ENCODE measurements around the gene PDE5A.

The PDE5A gene

GRCh38 chr4:119580293-119580692, 48.3 kb downstream of the PDE5A start:
- DNase-seq, result no peak

- DNase-seq, result no peak
These were observed 48.8 kb downstream of the PDE5A start for GRCh38 chr4:119579823-119580222.

GRCh38 chr4:119570401-119570800, 58.2 kb downstream of the PDE5A start:
- no peak for DNase-seq

DNA sequence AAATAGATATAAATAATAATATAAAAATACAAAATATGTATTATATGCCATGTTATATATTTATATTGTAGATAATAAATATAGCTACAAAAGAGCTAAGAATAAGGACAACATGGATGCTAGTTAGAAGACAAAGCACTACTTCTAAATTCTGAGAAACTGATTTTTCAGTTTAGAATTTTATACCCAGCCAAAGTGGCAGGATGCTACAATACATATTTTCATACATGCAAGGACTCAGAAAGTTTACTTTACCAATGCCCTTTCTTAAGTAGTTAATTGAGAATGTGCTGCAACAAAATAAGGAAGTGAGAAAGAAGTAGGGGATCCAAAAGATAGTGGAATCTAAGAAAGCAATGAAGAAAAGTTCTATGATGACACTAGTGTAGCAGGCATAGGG, 64.5 kb downstream of the PDE5A start:
- DNase-seq, result no peak

- no peak for DNase-seq
These were observed 69.5 kb downstream of the PDE5A start for GRCh38 chr4:119559044-119559647.

DNA sequence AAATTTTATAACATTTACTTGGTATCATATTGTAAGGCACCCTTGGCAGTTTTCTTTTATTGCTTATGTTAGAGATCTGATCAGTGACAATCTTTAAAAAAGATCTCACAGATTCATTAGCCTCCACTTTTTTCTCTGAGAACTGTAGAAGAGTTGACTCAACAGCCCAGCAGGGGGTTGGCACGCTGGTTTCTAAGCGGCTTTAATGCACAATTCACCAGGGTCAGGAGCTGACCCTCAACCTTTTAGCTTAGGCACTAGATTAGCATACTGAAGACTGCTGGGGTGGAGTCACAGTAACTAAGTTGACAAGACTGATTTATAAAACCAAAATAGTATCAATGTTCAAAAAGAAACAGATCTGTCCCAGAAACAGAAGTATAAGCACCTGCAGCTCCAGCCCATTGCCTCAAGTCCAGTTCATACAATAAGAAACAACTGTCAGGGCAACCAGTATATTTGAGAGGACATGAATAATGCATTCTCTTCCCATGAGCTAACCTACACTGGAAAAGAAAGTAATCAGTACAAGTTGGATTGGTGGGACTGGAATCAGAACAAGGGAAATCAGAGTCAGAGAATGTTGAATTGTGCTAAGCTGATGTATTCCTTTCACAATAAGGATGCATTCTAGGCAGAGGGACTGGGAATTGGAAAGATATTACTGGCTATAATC, 77.6 kb downstream of the PDE5A start:
- no peak for DNase-seq

GRCh38 chr4:119549639-119550038, 79.0 kb downstream of the PDE5A start:
- DNase-seq, result no peak

DNA sequence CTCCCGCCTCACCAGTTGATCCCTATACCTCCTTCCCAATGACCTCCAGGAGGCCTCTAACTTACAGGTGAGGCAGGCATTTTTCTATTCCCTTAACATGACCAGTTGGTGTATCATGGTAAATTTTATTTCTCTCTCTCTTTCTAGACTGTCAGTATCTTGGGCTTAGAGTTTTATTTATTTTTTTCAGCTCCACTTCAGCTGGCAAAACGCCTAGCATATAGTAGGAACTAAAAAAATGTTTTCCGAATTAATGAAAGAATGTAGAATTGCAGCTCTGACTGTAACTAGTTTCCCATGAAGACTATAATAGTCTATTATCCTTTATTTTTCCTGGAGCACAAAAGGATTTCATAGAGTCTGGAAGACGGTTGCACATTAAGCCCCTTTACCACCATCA, 84.8 kb downstream of the PDE5A start:
- DNase-seq, result no peak

DNA sequence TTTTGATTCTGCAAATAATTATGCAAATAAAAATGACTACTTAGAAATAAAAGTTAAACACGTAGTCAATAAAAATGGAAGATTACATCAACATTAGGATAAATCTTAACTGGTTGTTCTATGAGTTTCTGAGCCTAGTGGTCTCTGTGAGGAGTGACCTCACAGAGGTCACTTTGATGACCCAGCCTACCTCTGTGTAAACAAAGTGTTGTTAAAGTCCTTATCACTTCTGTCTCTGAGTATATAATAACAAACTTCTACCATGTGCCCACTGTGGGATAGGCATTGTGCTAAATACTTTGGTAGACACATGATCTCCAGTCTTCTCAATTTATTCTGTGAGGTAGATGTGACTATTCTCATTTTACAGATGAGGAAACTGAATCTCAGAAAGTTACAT, 85.4 kb downstream of the PDE5A start:
- DNase-seq, result no peak

GRCh38 chr4:119540249-119540648, 88.4 kb downstream of the PDE5A start:
- DNase-seq, result no peak

DNA sequence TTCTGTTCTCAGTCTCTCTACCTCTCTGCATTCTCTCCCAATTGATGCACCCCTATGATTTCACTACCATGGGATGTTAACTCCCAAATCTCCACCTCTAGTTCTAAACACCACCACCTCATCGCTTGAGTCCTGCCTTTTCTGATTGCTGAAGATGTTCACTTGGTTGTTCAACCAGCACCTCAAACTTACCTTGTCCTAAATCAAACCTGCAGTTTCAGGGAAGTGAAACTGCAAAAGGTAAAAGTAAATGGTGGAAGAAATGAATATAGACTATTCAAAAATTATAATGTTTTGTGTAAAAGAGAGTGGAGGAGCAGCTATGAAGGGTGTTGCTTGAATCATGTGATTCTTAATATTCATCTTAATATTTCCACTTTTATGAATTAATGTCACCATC, 91.0 kb downstream of the PDE5A start:
- no peak for DNase-seq

- DNase-seq, result no peak
These were observed 91.8 kb downstream of the PDE5A start for GRCh38 chr4:119536572-119537528.

DNA sequence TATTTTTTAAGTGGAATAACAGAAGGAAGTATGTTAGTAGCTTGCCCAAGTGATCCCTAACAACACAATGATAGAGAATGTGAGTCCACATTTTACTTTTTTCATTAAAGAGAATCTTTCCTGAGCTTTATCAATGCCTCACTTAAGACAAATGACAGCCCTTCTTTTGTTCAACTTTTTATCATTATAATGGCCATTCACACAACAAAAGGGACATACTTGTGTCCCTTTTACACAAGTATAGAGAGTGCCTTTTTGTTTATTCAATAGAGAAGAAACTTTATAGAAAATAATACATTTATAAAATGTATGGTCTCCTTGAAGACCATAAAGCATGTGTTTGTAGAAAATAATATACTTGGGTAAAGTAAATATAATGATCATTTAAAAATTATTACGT, 96.3 kb downstream of the PDE5A start:
- no peak for DNase-seq

DNA sequence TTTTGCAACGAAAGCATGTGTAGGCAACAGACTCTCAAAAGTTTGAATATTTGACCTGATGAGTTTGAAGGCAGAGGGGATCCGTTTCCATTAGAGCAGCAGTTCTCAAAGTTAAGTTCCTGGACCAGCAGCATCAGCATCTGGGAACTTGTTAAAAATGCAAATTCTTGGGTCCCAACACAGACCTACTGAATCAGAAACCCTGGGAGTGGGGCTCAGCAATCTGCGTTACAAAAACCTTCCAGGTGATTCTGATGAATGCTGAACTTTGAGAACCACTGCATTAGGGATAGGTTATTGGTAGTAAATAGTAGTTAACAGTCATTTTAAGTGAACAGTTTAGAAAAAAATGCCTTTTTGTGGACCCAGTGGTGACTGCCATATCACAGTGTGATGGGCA, 98.8 kb downstream of the PDE5A start:
- no peak for DNase-seq

DNA sequence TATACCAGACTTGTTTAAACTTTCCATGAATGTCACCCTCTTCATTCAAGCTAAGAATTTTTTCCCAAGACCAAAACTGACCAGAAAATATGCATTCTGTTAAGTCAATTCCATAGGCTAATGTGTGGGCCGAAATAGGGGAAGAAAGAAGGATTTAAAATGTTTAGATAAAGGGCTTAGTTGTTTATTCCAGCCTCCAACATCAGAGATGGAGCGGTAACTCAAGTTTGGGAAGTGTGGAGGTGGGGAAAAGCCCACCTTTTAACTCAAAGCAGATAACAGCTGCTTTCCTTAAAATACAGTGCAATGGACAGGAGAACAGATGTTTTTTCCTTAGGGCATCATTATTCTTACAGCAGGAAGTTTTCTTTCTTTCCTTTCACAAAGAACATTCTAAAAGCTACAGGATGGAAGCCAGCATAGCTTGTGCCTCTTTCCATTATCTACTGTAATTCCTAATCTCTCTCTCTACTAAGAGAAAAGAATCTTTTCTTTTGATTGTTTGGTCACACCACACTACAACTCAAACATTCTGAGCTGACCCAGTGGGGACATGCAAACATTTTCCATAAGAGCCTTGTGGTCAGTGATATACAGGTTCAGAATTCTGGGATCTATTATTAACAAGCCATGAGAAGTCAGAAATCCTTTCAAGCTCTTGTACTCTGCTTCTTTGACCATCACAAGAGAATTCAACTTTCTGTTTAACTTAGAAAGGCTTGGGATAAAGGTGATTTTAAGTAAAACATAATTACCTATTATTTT, 101.6 kb downstream of the PDE5A start:
- no peak for DNase-seq

GRCh38 chr4:119525771-119526712, 102.6 kb downstream of the PDE5A start:
- DNase-seq, result no peak

DNA sequence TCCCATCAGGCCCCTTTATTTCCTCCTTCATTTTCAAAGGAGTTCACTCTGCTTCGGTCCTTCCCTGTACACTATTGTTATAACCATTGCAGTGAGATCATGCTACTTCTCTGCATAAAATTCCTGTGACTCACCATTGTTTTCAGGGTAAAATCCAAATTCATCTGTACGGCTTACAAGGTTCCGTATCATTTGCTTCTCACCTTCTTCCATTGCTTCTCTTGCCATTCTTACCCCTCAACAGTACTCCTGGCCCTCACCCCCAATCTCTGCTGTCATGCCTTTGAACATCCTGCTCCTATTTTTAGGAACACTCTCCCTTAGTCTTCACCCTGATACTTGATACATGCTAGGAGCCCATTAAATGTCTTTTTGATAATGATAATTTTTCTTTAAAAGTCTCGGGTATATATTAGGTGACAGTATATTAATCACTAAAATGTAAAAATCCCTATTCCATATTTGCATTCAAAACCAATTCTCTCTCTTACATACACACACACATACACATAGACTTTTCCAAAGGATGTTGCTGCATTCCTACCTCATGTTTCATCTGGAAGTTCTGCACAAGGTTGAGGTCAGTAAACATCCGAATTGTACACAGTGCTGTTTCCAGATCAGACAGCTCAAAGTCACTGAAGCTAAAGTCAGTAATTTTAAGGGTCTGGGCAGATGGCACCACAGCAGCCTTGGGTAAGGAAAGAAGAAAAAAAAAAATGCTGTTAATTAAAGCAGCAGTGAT, 103.4 kb downstream of the PDE5A start:
- DNase-seq, result no peak

DNA sequence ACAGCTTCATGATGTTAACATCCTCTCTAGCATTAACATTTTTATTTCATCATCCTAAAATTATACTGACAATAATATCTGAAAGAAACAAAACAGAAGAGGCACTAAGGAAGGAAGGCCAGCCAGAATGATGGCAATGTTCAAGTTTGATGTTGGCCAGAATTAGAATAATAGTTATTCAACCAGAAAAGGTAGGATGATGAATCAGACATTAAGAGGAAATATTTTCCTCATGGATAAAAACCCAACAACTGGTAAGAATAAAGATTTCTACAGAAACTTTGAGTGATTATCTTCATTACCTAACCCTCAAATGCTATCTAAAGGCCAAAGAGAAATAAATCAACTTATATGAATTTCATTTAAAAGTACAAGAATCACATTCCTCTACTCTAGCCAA, 105.2 kb downstream of the PDE5A start:
- no peak for DNase-seq

GRCh38 chr4:119521268-119521667, 107.3 kb downstream of the PDE5A start:
- DNase-seq, result no peak

GRCh38 chr4:119518915-119519410, 109.6 kb downstream of the PDE5A start:
- no peak for DNase-seq

Data from cerebellar nuclear complex (tissue), 1 donor.